Mammary epithelial cell (primary cell): ENCODE measurements around the gene CSTB.

ENCODE experiments used
- CTCF ChIP-seq, 2 donors: IDR thresholded peaks in 1 of 2; conservative IDR thresholded peaks in 1 of 2; 2 replicates each; pipeline ENCODE4 v1.5.1; 2011 to 2012; ENCODE audit warnings: inconsistent platforms in 2 of 2, low read length in 2 of 2, mild to moderate bottlenecking in 2 of 2, control low read depth in 1 of 2, low read depth in 1 of 2; ENCODE audit not compliant: insufficient read depth in 1 of 2; ENCODE audit errors: extremely low read depth in 1 of 2
- EZH2 ChIP-seq: IDR thresholded peaks from 2 replicates; pipeline ENCODE4 v1.6.1; 2012; ENCODE audit warnings: low read length, inconsistent platforms, borderline replicate concordance

GRCh38 chr21:43820466-43820865 lies 44.4 kb upstream of the CSTB start:
- no peak for TF ChIP-seq CTCF (conservative IDR thresholded peaks at IDR 0.05 in 1 of 2, IDR thresholded peaks at IDR 0.05 in 1 of 2; ENCODE audit: extremely low read depth in 1 of 2, insufficient read depth in 1 of 2, low read depth in 1 of 2, low read length in 2 of 2)
- TF ChIP-seq EZH2 = no peak
